Right lobe of liver (tissue), 6 donors: ENCODE results near the gene LDLRAD3. TPM values are rescaled to one million over a fixed set of nuclear protein-coding genes. Genes with fewer than 3 reads are reported as not detected.

Experiments
- ATAC-seq, 4 donors: fragments of 200-7000 bp; cut with Tn5 transposase; one replicate each; pipeline ENCODE4 v1.9.1; 2020; ENCODE audit warnings: mild to moderate bottlenecking in 4 of 4, moderate library complexity in 4 of 4
- DNase-seq, 3 donors: peaks; one replicate each; pipeline ENCODE4 v3.0.0-alpha.2; 2020
- H3K27ac ChIP-seq, 3 donors: fragments of 200-600 bp; one replicate each; pipeline ENCODE4 v1.8.0; 2022
- H3K27me3 ChIP-seq, 2 donors: fragments of 200-600 bp; one replicate each; pipeline ENCODE4 v1.8.0; 2022
- H3K36me3 ChIP-seq, 4 donors: fragments of 200-600 bp; sonication (generic) in 1 of 4; one replicate each; pipeline versions ENCODE4 v1.5.1 to v1.8.0; 2017 to 2022; ENCODE audit warnings: control low read depth in 1 of 4
- H3K4me1 ChIP-seq, 4 donors: fragments of 200-600 bp; sonication (generic) in 1 of 4; one replicate each; pipeline versions ENCODE4 v1.5.1 to v1.8.0; 2017 to 2022; ENCODE audit warnings: control low read depth in 1 of 4
- H3K4me3 ChIP-seq, 3 donors: fragments of 200-600 bp; one replicate each; pipeline ENCODE4 v1.8.0; 2022
- H3K9me3 ChIP-seq, 4 donors: fragments of 200-600 bp; sonication (generic) in 1 of 4; one replicate each; pipeline versions ENCODE4 v1.5.1 to v1.8.0; 2017 to 2022; ENCODE audit warnings: control low read depth in 1 of 4
- CTCF ChIP-seq, 4 donors: fragments of 200-600 bp in 3 of 4; fragments of 450-650 bp in 1 of 4; IDR thresholded peaks; one replicate each; pipeline versions ENCODE4 v1.5.1 to v1.8.0; 2016 to 2022; ENCODE audit warnings: antibody characterized with exemption in 4 of 4, mild to moderate bottlenecking in 2 of 4
- POLR2A ChIP-seq: fragments of 450-650 bp; IDR thresholded peaks from one replicate; pipeline ENCODE4 v1.6.1; 2017; ENCODE audit warnings: antibody characterized with exemption, mild to moderate bottlenecking
- WGBS: methylation state at CpG from one replicate; pipeline ENCODE4 v1.1.6; 2018; ENCODE audit warnings: low coverage, low lambda C conversion rate; ENCODE audit not compliant: insufficient coverage; ENCODE audit errors: missing lambda C conversion rate; 5-methylcytosine and 5-hydroxymethylcytosine counted together
- intact Hi-C, 2 donors: fragments of 100-400 bp; cut with DNase I; formaldehyde crosslinking; loops; one replicate each; pipeline versions ENCODE4 v1.11.2 to v1.14.1; 2022
- total RNA-seq, 6 experiments: library from RNA; depleted of rRNA in 2 of 6; stranded (reverse); fragments of >200 nt in 2 of 6; fragmentation: NEBNext Ultra II Directional in 3 of 6; extraction: Animal tissue kit (Norgen Biotek cat#: 25700) in 3 of 6; gene quantifications; one replicate each; pipeline versions ENCODE4 v1.1.0 to v1.2.4, GENCODE V29; 2016 to 2023
- donor health status: DM: no; HTN: yes; CAD: no.
- donor health status: DM: no; HTN: no; CAD: no.
- donor health status: DM: no; HTN: no; CAD: no.
- donor health status: DM: no; HTN: yes; CAD: no.
- donor health status: DM: no; HTN: yes; CAD: no.

The LDLRAD3 gene
- total RNA-seq, 6 experiments from 2014 or later: 0.62 to 3.3 (median 2.7) TPM

DNA sequence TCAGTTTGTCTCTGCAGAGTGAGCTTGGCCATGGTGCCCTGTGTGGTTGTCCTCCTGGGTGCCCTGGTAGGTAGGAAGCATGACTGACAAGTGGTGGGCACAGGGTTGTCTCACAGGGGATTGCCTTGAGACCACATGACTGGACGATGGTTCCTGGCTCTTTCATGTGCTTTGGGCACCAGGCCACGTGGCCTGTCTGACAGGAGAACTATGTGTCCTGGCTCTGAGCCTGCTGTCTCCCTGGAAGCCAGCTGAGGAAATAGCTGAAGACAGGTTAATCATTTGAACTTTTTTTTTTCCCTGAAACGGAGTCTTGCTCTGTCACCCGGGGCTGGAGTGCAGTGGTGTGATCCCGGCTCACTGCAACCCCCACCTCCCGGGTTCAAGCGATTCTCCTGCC is 93.2 kb downstream of the LDLRAD3 start:
- no peak for TF ChIP-seq POLR2A
- TF ChIP-seq CTCF (IDR thresholded peaks at IDR 0.05): no peak
- DNase-seq (peak; percentile 58 to 72 (median 59)), ATAC-seq (peak; percentile 61 to 81 (median 75))
- no peak overlapping the region for H3K27ac ChIP-seq
- no peaks in the 10 kb centered on the region for H3K9me3 ChIP-seq
- H3K4me1 ChIP-seq: no peaks in the 10 kb centered on the region
- no peaks in the 10 kb centered on the region for H3K27me3 ChIP-seq
- 20% methylated on average over 2 of the region's 7 CpGs for WGBS
- intact Hi-C loops: no loop called here
- H3K36me3 ChIP-seq: no peaks in the 10 kb centered on the region
- no peak overlapping the region for H3K4me3 ChIP-seq

- 69% methylated on average over 3 of the region's 3 CpGs for WGBS
- Histone ChIP-seq H3K4me3 (no peak overlapping the region), H3K36me3 (no peaks in the 10 kb centered on the region), H3K27ac (no peak overlapping the region), H3K4me1 (no peaks in the 10 kb centered on the region), H3K27me3 (no peaks in the 10 kb centered on the region), H3K9me3 (no peaks in the 10 kb centered on the region)
- DNase-seq: no peak
- no peak for ATAC-seq
- intact Hi-C loops: no loop called here
- TF ChIP-seq POLR2A: no peak
- no peak for TF ChIP-seq CTCF (IDR thresholded peaks at IDR 0.05)
Observed at GRCh38 chr11:36038541-36038940, 94.7 kb downstream of the LDLRAD3 start.

DNA sequence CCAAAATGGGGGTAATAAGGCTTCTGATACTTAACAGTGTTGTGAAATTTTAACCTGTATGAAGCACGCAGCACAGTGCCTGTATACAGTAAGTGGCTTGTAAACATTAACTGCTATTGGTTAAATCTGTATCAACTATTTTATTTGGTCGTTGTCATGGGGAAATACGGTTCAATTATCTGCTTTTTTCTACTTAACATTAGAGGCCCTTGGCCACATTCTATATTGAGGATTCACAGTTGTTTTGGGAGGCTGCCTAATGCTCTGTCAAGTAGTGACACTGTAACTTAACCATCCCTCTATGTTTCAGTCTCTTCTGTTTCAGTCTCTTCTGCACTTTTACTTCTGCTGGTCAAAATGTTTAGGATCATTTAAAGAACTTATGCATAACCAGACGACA is 95.6 kb downstream of the LDLRAD3 start:
- WGBS: 51% methylated on average over 4 of the region's 4 CpGs
- DNase-seq (no peak), ATAC-seq (no peak)
- H3K4me3 ChIP-seq: no peak overlapping the region
- H3K4me1 ChIP-seq: no peaks in the 10 kb centered on the region
- no peak for TF ChIP-seq POLR2A
- no peak for TF ChIP-seq CTCF (IDR thresholded peaks at IDR 0.05)
- no peak overlapping the region for H3K27ac ChIP-seq
- H3K27me3 ChIP-seq: no peaks in the 10 kb centered on the region
- intact Hi-C loops: no loop called here
- no peaks in the 10 kb centered on the region for H3K9me3 ChIP-seq
- no peaks in the 10 kb centered on the region for H3K36me3 ChIP-seq

GRCh38 chr11:36041988-36042611 is 98.2 kb downstream of the LDLRAD3 start:
- Histone ChIP-seq H3K27me3 (no peaks in the 10 kb centered on the region), H3K36me3 (no peaks in the 10 kb centered on the region), H3K27ac (no peak overlapping the region), H3K4me3 (no peak overlapping the region), H3K9me3 (no peaks in the 10 kb centered on the region), H3K4me1 (no peaks in the 10 kb centered on the region)
- TF ChIP-seq CTCF (IDR thresholded peaks at IDR 0.05): peak; percentile 41 to 57 (median 50)
- no peak for TF ChIP-seq POLR2A
- 34% methylated on average over 4 of the region's 5 CpGs for WGBS
- intact Hi-C loops: no loop called here
- DNase-seq (no peak), ATAC-seq (peak; percentile 43 to 54 (median 50))
